Limb (tissue), 2 donors: Measurements from ENCODE around the gene SRGAP1.
"Not testable (repeated sequence)": the region's sequence is repeated elsewhere in the genome, so short reads cannot be mapped to it uniquely, and the experiment has no call there.

Source experiments
- DNase-seq, 2 donors: peaks; one replicate each; pipeline ENCODE4 v3.0.0-alpha.2; 2016; ENCODE audit errors: extremely low spot score in 2 of 2

SRGAP1 gene

DNA sequence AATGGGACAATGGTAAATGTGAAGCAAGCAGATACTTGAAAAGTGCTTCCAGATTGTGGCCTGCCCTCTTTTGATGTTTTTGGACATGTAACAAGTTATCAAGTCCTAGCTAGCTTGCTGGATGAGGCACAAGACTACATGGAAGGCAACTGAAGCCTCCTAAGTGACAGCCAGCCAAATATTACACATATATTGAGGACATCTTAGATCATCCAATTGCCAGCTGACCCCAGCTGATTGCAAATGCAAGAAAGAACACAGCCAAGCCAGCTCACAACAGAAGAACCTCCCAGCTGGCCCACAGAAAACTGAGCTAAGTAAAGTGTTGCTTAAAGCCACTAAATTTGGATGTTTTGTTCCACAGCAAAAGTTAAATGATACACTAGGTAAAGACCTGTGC, 156.9 kb downstream of the SRGAP1 start:
- no peak for DNase-seq

DNA sequence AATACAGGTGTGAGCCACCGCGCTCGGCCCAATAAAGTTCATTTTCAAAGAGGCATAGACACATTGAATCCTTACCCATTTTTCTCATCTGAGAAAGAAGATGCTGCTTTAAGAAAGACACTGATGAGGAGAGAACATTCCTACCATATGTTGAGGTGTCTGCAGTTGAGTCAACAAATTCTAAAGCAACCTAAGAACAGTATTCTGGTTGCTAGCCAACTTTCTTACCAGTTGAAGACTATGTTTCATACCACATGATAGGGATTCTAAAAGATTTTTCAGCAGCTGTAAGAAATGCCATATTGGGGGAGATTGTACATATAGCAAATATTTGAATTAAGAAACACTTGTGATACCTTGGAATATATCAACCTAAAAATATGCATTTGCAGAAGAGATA, 160.1 kb downstream of the SRGAP1 start:
- no peak for DNase-seq

DNA sequence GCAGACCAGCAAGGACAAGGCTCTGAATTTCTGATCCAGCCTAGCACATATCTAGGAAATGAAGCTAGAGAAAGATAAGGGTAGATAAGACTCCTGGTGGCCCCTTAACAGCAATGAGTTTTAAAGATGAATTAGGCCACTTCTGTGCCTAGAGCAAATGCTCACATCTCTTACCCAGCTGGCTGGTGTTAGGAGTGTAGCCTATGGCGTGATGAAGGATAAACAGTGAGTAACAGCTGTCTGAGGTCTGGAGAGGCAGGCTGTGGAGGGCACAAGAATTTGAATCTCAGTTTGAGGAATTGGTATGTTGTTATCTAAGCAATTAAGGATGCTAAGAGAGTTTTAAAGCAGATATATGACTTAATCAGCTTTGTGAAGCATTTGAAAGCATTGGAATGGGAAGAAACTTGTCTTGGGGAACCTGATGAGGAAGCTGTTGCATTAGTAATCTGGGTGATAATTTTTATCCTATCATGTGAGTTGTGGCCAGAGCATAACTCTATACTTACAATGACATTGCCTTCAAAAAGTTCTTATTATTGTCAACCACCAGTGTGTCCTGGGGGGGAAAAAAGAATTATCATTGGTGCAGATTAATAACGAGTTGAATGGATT, 161.8 kb downstream of the SRGAP1 start:
- DNase-seq = no peak

DNA sequence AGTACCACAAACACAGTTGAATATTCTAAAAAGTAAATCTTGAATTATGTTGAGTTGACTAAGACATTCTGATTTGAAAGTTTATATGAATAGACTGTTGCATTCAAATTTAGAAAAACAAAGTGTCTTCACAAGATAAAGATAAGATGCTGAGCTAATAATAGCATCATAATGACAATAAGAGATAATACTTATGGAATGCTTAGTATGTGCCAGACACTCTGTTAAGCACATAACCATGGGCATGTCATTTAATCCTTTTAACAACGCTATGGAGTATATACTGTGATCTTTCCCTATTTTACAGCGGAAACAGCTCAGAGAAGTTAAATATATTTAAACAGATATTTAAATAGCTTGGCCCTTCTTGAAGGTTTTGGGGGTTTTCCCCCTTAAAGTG, 163.4 kb downstream of the SRGAP1 start:
- no peak for DNase-seq

DNA sequence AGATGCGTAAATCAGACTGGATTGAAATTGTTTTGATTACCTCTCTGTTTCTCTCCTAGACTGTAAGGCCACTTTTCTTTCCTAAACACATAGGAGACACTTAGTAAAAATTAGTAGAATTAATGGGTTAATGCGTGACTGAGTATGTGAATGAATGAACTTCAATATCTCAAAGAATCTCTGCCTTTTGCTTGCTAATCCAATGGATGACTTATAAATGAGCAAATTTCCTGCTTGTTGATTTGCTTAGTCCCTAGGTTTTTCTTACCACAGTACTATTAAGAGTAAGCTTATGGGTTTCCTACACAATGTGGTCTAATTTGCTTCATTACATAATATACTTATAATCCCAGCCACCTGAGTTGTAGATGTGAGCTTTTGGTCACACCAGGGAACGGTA, 164.1 kb downstream of the SRGAP1 start:
- DNase-seq = no peak

DNA sequence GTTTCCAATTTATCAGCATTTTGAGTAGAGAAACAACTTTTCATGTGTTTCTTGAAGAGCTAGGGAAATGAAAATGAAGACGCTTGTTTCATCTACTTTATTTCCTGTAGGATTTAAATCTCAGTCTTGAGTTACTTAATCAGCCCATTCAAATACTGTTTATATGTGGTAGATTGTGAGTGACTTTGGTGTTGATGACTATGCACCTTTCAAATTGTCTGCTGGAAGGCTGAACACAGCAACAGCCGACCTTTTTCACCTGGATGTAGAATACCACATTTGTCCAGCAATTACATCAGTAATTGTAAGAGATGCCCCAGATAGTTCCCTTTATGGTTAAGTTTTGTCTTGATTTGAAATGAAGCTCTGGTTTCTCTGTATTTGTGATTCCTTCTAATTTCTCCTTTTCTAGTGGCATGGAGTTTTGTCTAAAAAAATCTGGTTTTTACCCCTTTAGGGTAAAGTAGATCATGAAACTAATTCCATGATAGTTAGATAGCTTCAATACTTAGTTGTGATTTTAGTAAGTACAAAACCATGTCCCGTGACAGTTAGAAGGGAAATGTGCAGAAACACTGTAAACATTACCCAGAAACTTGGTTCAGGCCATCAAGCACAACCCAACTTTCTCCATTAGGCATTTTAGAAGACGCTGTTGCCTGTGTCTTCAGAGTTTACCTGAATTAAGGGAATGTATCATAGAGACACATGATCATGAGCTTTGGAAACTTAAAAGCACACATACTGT, 165.0 kb downstream of the SRGAP1 start:
- DNase-seq = no peak

DNA sequence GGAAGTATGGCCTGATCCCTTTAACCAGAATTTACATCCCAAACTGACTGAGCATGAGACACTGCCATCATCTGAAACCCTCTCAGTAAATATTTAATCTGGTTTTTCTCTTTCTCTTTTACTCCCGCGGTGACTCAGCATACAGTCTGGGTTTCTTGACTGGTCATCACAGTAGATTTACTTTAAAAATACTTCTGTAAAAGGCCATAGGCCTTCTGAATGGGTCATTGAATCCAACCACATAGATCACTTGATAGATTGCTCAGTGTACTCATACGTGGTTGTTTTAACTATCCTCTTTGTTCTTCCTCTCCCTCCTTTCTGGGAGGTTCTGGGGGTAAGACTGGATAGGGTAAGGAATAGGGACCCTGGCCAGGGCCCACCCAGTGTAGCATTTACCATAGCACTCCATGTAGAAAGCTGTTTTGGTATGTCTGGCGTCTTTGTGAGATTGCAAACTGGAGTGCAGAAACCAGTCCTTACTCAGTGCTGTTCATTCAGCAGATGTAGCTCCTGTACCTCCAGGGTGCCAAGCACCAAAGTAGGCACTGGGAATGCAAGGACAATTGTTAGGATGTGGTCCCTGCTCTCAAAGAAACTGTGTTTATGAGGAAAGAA, 165.7 kb downstream of the SRGAP1 start:
- DNase-seq = no peak

DNA sequence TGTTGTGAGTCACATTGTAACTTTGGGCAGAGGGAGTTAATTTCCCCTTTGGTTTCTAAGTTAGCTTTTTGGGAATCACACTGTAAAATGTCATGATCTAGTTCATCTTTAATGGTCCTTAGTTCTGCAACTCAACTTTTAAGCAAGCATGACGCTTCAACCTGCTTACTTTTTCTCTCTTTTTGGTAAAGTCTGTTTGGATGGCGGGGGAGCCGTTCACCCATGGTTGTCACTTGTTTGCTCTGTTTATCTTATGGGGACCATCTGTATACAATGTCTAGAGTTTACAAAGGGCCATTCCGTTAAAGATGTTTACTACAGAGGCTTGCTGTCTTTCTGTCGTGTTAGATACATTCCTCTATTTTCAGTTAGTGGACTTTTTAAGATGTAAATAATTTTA, 172.0 kb downstream of the SRGAP1 start:
- no peak for DNase-seq

DNA sequence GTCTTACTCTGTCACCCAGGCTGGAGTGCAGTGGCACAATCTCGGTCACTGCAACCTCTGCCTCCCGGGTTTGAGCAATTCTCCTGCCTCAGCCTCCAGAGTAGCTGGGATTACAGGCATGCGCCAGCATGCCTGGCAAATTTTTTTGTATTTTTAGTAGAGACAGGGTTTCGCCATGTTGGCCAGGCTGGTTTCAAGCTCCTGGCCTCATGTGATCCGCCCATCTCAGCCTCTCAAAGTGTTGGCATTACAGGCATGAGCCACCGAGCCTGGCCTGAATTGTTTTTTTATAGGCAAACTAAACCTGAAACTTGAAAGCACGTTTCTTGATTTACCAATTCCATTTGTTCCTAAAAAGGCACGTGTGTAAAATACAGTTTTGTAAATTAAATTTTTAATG, 173.6 kb downstream of the SRGAP1 start:
- DNase-seq = not testable (repeated sequence)

DNA sequence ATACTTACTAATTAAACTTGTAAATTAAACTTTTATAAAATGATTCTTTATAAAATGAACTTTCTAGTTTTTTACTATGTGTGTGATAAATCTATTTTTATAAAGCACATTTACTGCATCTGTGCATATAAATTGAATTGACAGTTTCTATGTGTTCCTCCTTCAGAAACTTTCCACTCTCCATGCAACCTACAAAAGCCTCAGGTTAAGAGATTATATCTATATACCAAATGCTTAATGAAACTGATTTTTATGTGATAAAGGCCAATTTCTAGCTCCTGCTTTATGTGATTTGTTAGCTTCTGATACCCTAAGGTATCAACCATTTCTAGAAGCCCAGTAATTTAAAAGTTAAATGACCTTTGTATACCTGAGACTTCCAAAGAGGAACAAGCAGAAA, 174.0 kb downstream of the SRGAP1 start:
- DNase-seq = no peak

DNA sequence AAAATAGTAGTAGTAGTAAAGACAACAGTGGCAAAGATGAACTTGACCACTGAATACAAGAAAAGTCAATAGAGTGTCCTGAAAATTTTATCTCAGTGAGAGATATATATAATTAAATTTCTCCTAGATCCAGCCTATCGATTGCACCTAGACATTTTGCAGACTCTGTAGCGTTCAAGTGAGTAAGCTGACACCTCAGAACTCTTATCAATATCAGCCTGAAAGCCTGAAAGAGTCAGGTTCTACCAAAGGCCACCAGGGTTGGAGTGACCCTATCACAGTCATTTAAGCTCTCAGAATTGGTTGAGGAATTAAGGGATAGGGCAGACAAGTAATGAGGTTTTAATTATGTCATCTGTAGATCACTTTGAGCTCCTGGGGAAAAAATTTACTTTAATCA, 174.6 kb downstream of the SRGAP1 start:
- no peak for DNase-seq

DNA sequence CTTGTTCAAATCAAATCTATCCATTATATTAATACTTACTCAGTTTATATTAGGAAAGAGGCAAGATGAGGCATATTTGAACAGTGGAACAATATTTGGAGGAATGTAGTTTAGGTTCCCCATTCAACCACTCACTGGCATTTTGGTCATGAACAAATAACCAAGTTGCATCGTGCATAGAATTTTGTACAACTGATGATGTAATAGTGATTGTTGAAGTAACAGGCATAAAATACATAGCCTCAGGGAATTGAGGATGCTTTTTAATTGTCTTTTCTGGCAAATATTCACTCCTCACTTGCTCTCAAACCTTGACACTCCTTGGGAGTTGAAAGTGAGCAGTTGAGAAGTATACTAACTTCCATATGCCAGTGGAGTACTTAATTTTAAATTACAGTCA, 175.2 kb downstream of the SRGAP1 start:
- no peak for DNase-seq

DNA sequence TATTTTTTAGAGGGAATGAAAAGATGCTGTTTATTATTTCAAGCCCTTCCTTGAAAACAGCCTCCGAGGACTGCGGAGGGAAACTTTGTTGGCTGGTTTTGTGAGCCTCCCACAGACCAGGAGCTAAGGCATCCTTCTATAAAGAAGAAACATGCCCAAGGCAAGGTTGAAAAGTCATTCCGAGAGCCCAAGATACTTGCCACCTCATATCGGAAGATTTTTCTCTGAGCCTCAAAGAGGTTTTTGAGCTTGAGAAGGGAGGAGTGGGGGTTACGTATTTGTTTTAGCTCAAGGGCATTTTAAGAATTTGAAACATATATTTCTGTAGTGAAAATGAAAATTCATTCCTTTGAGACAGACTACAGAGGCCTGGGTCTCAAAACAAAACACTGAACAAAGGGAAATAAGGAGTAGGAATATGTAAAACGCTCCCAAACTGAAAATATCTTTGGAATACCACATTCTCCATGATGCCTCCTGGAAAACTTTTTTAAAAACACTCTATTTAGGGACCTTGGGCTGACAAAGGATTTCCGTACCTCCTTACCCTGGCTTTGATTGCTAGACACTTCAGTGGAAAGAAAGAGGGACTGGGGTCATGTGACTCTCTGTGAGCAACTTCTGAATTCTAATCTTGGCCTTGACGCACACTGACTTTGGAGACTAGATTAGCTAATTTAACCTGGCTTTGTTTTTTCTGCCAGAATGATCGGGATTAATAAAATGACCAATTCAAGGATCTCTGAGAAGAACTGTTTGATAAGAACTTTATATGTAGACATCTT, 180.9 kb downstream of the SRGAP1 start:
- DNase-seq = no peak

DNA sequence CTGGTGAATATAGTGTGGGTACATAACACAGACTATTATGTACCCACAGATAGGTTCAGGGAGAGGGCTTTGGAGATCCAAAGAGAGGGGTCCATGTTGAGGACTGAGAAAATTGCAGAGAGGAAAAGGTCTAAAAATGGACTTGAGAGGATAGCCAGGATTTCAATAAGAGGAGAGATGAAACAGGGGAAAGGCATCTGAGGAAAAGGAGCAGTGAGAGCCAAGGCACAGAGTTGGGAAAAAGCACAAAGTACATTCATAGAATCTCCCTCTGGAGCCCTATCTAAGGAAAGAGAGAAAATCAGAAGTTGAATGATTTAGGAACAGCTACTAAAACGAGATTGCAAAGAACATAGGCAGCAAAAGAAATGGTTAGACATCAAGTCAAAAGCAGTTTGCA, 182.8 kb downstream of the SRGAP1 start:
- no peak for DNase-seq

DNA sequence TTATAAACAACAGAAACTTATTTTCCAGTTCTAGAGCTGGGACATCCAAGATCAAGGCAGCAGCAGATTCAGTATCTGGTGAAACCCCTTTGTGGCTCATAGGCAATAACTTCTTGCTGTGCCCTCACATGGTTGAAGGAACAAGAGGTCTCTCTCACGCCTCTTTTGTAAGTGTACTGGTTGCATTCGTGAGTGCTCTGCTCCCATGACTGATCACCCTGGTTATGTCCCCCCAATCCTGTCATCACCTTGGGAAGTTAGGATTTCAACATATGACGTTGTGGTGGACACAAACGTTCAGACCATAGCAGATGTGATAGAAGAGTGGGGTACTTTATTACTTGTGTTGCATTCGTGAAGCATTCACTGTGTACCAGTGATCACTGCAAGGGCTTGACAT, 184.0 kb downstream of the SRGAP1 start:
- DNase-seq = no peak

DNA sequence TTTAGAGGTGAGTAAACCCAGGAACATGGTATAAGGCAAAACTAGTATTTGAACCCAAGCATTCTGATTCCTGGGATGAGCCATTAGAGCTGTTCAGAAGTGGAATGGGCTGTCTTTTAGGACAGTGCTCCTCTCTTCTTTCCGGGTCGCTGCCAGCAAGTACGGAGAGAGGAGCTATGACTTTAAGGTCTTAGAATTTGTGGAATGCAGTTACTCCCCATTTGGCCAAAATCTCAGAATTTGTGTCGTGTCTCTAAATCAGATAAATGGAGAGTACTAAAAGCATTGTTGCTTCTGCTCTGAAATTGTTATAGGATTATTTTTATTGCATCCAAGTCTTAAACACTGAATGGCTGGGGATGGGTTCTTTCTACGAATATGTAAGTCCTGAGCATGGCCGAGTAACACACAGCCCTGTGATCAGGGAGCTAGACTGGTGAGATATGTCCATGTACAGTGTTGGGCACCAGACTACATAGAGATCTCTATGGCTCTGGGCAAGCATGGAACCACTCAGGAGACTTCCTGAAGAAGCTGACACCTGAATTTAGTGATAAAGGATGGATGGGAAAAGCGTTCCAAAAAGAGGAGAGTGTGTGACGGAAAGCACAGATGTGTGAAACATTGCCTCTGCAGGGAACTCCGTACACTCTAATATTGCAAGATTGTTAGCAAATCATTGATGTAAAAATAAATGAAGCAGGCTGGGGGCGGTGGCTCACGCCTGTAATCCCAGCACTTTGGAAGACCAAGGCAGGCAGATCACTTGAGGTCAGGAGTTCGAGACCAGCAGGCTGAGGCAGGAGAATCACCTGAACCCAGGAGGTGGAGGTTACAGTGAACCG, 184.7 kb downstream of the SRGAP1 start:
- DNase-seq = no peak

DNA sequence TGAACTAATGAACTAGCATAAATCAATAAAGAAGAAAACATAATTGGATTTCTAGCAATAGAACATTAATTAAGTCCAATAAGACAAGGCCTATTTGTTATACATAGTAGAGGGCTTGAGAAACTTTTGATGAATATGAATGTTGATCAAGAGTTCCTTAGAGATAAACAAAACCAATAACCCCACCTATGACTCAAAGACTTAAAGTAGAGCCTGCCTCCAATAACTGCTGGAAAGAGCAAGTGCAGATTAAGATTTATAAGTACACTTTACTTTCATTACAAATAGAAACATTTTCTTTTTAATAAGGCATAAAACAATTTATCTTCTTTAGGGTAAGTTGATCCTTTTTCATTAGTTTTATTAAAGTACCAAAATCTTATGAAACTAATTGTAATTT, 185.7 kb downstream of the SRGAP1 start:
- DNase-seq = no peak

DNA sequence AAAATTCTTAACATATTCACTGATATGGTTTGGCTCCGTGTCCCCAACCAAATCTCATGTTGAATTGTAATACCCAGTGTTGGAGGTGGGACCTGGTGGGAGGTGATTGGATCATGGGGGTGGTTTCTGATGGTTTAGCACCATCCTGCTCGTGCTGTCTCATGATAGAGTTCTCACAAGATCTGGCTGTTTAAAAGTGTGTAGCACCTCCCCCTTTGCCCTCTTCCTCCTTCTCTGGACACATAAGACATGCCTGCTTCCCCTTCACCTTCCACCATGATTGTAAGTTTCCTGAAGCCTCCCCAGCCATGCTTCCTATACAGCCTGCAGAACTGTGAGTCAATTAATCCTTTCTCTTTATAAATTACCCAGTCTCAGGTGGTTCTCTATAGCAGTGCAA, 189.6 kb downstream of the SRGAP1 start:
- DNase-seq = not testable (repeated sequence)

DNA sequence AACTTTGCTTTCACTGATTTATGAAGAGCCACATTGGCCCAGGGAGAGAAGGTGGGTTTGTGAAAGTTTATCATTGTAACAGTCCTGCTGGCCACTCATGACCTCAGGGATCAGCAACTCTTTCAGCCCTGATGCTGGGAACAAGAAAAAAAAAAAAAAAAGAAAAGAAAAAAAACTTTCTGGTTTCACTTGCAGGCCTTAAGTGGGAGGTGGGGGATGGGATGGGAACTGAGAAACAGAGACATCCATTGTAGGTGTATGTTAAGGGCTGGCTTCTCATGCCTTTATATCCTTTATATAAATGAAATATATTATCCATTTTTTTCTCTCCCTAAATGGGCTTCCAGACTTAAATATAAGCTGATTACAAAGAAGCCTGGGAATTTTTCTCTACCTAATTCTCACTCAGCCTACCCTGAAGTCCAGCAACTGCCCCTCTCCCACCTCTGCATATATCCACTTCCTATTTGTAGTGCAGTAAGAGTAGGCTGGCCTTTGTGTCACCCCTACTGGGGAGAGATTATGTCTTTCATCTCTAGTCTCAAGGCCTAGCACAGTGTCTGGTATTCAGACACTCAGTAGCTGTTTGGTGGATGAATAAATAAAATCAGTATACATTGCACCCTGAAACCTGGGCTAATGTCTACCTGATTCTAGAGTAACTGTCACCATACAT, 190.5 kb downstream of the SRGAP1 start:
- DNase-seq = no peak

DNA sequence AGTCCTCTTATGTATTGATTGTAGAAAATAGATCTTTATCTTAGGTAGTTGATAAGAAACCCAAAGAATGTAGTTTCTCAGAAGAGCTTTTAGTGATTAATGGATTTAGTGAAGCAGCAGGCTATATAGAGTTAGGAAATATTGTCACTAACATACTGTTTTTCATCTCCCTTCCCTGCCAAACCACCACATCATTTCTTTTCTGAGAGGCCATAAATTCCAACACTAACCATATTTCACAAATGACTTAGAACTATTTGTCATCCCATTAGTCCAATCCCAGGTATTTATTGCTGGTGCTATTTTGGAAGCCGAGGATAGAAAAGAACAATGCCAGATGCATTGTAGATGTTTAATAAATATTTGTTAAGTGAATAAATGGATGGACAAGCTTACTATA, 191.9 kb downstream of the SRGAP1 start:
- no peak for DNase-seq
